Measurements from ENCODE around the gene SUN5.

Gene SUN5

GRCh38 chr20:33021879-33022278 is 17.6 kb upstream of the SUN5 start:
- DNase-seq (ENCODE audit: low spot score in 2 of 2) (no peak), ATAC-seq (no peak)
- Mint-ChIP-seq H3K36me3 (no peaks in the 10 kb centered on the region), H3K4me1 (peaks cover under 1% of the 10 kb centered on the region), H3K9me3 (no peaks in the 10 kb centered on the region), H3K27ac (no peak overlapping the region), H3K4me3 (no peak overlapping the region)

- no peak overlapping the region for H3K4me3 Mint-ChIP-seq
- H3K27ac Mint-ChIP-seq = no peak overlapping the region
- H3K9me3 Mint-ChIP-seq = no peaks in the 10 kb centered on the region
- H3K4me1 Mint-ChIP-seq = peaks cover 8% of the 10 kb centered on the region
- DNase-seq (ENCODE audit: low spot score in 2 of 2) (no peak), ATAC-seq (no peak)
- no peaks in the 10 kb centered on the region for H3K36me3 Mint-ChIP-seq
Observed at GRCh38 chr20:33020278-33021161, 16.3 kb upstream of the SUN5 start.

- Mint-ChIP-seq H3K4me3 (no peak overlapping the region), H3K36me3 (no peaks in the 10 kb centered on the region), H3K9me3 (no peaks in the 10 kb centered on the region), H3K4me1 (peaks cover 8% of the 10 kb centered on the region), H3K27ac (no peak overlapping the region)
- DNase-seq (ENCODE audit: low spot score in 2 of 2) = no peak
- no peak for ATAC-seq
Observed at GRCh38 chr20:33019465-33020277, 15.4 kb upstream of the SUN5 start.

- peak overlapping the region; percentile 67 for H3K27ac Mint-ChIP-seq
- peaks cover 8% of the 10 kb centered on the region for H3K4me1 Mint-ChIP-seq
- H3K9me3 Mint-ChIP-seq = no peaks in the 10 kb centered on the region
- H3K4me3 Mint-ChIP-seq = no peak overlapping the region
- no peak for ATAC-seq
- H3K36me3 Mint-ChIP-seq = no peaks in the 10 kb centered on the region
- no peak for DNase-seq (ENCODE audit: low spot score in 2 of 2)
Observed at GRCh38 chr20:33018169-33018931, 14.1 kb upstream of the SUN5 start.

- no peak for DNase-seq (ENCODE audit: low spot score in 2 of 2)
- Mint-ChIP-seq H3K9me3 (no peaks in the 10 kb centered on the region), H3K27ac (peak overlapping the region; percentile 67), H3K4me1 (peaks cover 8% of the 10 kb centered on the region), H3K36me3 (no peaks in the 10 kb centered on the region), H3K4me3 (no peak overlapping the region)
- no peak for ATAC-seq
Observed at GRCh38 chr20:33017542-33017941, 13.3 kb upstream of the SUN5 start.

- DNase-seq (ENCODE audit: low spot score in 2 of 2) = no peak
- H3K4me1 Mint-ChIP-seq = peaks cover 8% of the 10 kb centered on the region
- ATAC-seq = no peak
Observed at GRCh38 chr20:33016581-33017109, 12.4 kb upstream of the SUN5 start.

GRCh38 chr20:33015700-33016580 is 11.7 kb upstream of the SUN5 start:
- no peaks in the 10 kb centered on the region for H3K9me3 Mint-ChIP-seq
- H3K4me1 Mint-ChIP-seq = peaks cover 8% of the 10 kb centered on the region
- no peak overlapping the region for H3K27ac Mint-ChIP-seq
- DNase-seq (ENCODE audit: low spot score in 2 of 2) (no peak), ATAC-seq (no peak)
- no peaks in the 10 kb centered on the region for H3K36me3 Mint-ChIP-seq
- H3K4me3 Mint-ChIP-seq = no peak overlapping the region

More at GRCh38 chr20:33016581-33017109, 12.4 kb upstream of the SUN5 start:
- Mint-ChIP-seq H3K36me3 (no peaks in the 10 kb centered on the region), H3K27ac (no peak overlapping the region), H3K4me3 (no peak overlapping the region), H3K9me3 (no peaks in the 10 kb centered on the region)

GRCh38 chr20:33015114-33015484 is 10.9 kb upstream of the SUN5 start:
- Mint-ChIP-seq H3K9me3 (no peaks in the 10 kb centered on the region), H3K27ac (no peak overlapping the region), H3K4me3 (no peak overlapping the region), H3K36me3 (no peaks in the 10 kb centered on the region), H3K4me1 (peaks cover 8% of the 10 kb centered on the region)
- no peak for DNase-seq (ENCODE audit: low spot score in 2 of 2)
- ATAC-seq = no peak

GRCh38 chr20:33014336-33015113 is 10.3 kb upstream of the SUN5 start:
- Mint-ChIP-seq H3K4me1 (peaks cover 8% of the 10 kb centered on the region), H3K4me3 (no peak overlapping the region), H3K27ac (no peak overlapping the region), H3K9me3 (no peaks in the 10 kb centered on the region), H3K36me3 (no peaks in the 10 kb centered on the region)
- ATAC-seq = no peak
- no peak for DNase-seq (ENCODE audit: low spot score in 2 of 2)

GRCh38 chr20:33013701-33014326 is 9.6 kb upstream of the SUN5 start:
- no peak for ATAC-seq
- no peaks in the 10 kb centered on the region for H3K36me3 Mint-ChIP-seq
- H3K4me1 Mint-ChIP-seq = peaks cover 8% of the 10 kb centered on the region
- no peaks in the 10 kb centered on the region for H3K9me3 Mint-ChIP-seq
- DNase-seq (ENCODE audit: low spot score in 2 of 2) = no peak
- H3K27ac Mint-ChIP-seq = no peak overlapping the region
- H3K4me3 Mint-ChIP-seq = no peak overlapping the region

- no peaks in the 10 kb centered on the region for H3K9me3 Mint-ChIP-seq
- no peaks in the 10 kb centered on the region for H3K36me3 Mint-ChIP-seq
- H3K4me3 Mint-ChIP-seq = no peak overlapping the region
- DNase-seq (ENCODE audit: low spot score in 2 of 2) (no peak), ATAC-seq (no peak)
- H3K4me1 Mint-ChIP-seq = peaks cover 8% of the 10 kb centered on the region
- no peak overlapping the region for H3K27ac Mint-ChIP-seq
Observed at GRCh38 chr20:33012327-33013189, 8.3 kb upstream of the SUN5 start.

GRCh38 chr20:33010674-33011449 is 6.6 kb upstream of the SUN5 start:
- DNase-seq (ENCODE audit: low spot score in 2 of 2) (no peak), ATAC-seq (no peak)
- H3K4me3 Mint-ChIP-seq = no peak overlapping the region
- H3K4me1 Mint-ChIP-seq = no peaks in the 10 kb centered on the region
- no peak overlapping the region for H3K27ac Mint-ChIP-seq
- H3K9me3 Mint-ChIP-seq = no peaks in the 10 kb centered on the region
- no peaks in the 10 kb centered on the region for H3K36me3 Mint-ChIP-seq

Data from stimulated activated effector memory CD8-positive, alpha-beta T cell treated with anti-CD3 and anti-CD28 coated beads, Interleukin-12 subunit alpha, Interleukin-12 subunit beta, amount 100 ng/mL, for 72 hours (primary cell).